H9 (cell line): ENCODE data around the gene OPTN. TPM values are rescaled to one million over a fixed set of nuclear protein-coding genes. Genes with fewer than 3 reads are reported as not detected.

Experiments used
- DNase-seq: peaks from one replicate; pipeline ENCODE4 v3.0.0-alpha.2; 2017
- H2AFZ ChIP-seq: one replicate; pipeline ENCODE4 v1.6.1; 2013; ENCODE audit warnings: mild to moderate bottlenecking, low read length, control low read depth, moderate library complexity
- H2AK5ac ChIP-seq: 2 replicates; pipeline ENCODE4 v1.6.1; 2013; ENCODE audit warnings: low read length, control low read depth, mixed read lengths; ENCODE audit not compliant: insufficient read length
- H2BK120ac ChIP-seq: one replicate; pipeline ENCODE4 v1.6.1; 2013; ENCODE audit warnings: low read depth, mild to moderate bottlenecking, low read length, control low read depth, inconsistent platforms; ENCODE audit not compliant: poor library complexity, severe bottlenecking
- H2BK12ac ChIP-seq: 2 replicates; pipeline ENCODE4 v1.6.1; 2013; ENCODE audit warnings: low read length, control low read depth, mixed read lengths, low read depth; ENCODE audit not compliant: insufficient read length
- H2BK15ac ChIP-seq: 2 replicates; pipeline ENCODE4 v1.6.1; 2013; ENCODE audit warnings: low read depth, low read length, control low read depth
- H2BK20ac ChIP-seq: one replicate; pipeline ENCODE4 v1.6.1; 2013; ENCODE audit warnings: low read depth, mild to moderate bottlenecking, low read length, control low read depth, inconsistent platforms; ENCODE audit not compliant: poor library complexity, severe bottlenecking
- H2BK5ac ChIP-seq: 2 replicates; pipeline ENCODE4 v1.6.1; 2013; ENCODE audit warnings: low read length, control low read depth, mixed read lengths; ENCODE audit not compliant: insufficient read length
- H3K14ac ChIP-seq: 2 replicates; pipeline ENCODE4 v1.6.1; 2013; ENCODE audit warnings: low read length, control low read depth; ENCODE audit not compliant: insufficient read depth
- H3K18ac ChIP-seq: 2 replicates; pipeline ENCODE4 v1.6.1; 2013; ENCODE audit warnings: low read depth, mild to moderate bottlenecking, mixed read lengths, low read length, control low read depth; ENCODE audit not compliant: insufficient read length
- H3K23ac ChIP-seq: 2 replicates; pipeline ENCODE4 v1.6.1; 2013; ENCODE audit warnings: low read length, control low read depth, mixed read lengths, low read depth; ENCODE audit not compliant: insufficient read length
- H3K23me2 ChIP-seq: 2 replicates; pipeline ENCODE4 v1.6.1; 2013; ENCODE audit warnings: low read depth, mild to moderate bottlenecking, mixed read lengths, low read length, control low read depth; ENCODE audit not compliant: insufficient read length, poor library complexity, severe bottlenecking
- H3K27ac ChIP-seq: 2 replicates; pipeline ENCODE4 v1.5.1; 2013; ENCODE audit warnings: low read length, control low read depth, mixed read lengths, low read depth; ENCODE audit not compliant: insufficient read length
- H3K27me3 ChIP-seq: 2 replicates; pipeline ENCODE4 v1.6.1; 2013; ENCODE audit warnings: low read length, control low read depth, inconsistent platforms; ENCODE audit not compliant: insufficient read depth
- H3K4ac ChIP-seq: 2 replicates; pipeline ENCODE4 v1.6.1; 2013; ENCODE audit warnings: low read depth, mild to moderate bottlenecking, control low read depth, inconsistent platforms, low read length, moderate library complexity
- H3K4me1 ChIP-seq: 2 replicates; pipeline ENCODE4 v1.6.1; 2013; ENCODE audit warnings: low read length, control low read depth, inconsistent platforms; ENCODE audit not compliant: insufficient read depth
- H3K4me2 ChIP-seq: 2 replicates; pipeline ENCODE4 v1.6.1; 2013; ENCODE audit warnings: low read length, control low read depth, mixed read lengths; ENCODE audit not compliant: insufficient read length, insufficient read depth
- H3K56ac ChIP-seq: 2 replicates; pipeline ENCODE4 v1.6.1; 2013; ENCODE audit warnings: low read depth, mild to moderate bottlenecking, mixed read lengths, low read length, control low read depth; ENCODE audit not compliant: insufficient read length
- H3K79me1 ChIP-seq: 2 replicates; pipeline ENCODE4 v1.6.1; 2013; ENCODE audit warnings: low read depth, mild to moderate bottlenecking, moderate library complexity, low read length, control low read depth, inconsistent platforms; ENCODE audit not compliant: insufficient read depth, poor library complexity, severe bottlenecking
- H3K79me2 ChIP-seq: 2 replicates; pipeline ENCODE4 v1.6.1; 2013; ENCODE audit warnings: low read length, control low read depth, inconsistent platforms; ENCODE audit not compliant: insufficient read depth
- H3K9ac ChIP-seq: 2 replicates; pipeline ENCODE4 v1.6.1; 2013; ENCODE audit warnings: low read length, control low read depth, mixed read lengths; ENCODE audit not compliant: insufficient read length; ENCODE audit errors: extremely low read depth
- H3K9me3 ChIP-seq: one replicate; pipeline ENCODE4 v1.6.1; 2013; ENCODE audit warnings: low read depth, low read length, inconsistent platforms; ENCODE audit not compliant: control insufficient read depth
- H3T11ph ChIP-seq: one replicate; pipeline ENCODE4 v1.6.1; 2013; ENCODE audit warnings: mild to moderate bottlenecking, low read length, control low read depth, inconsistent platforms
- H4K20me1 ChIP-seq: one replicate; pipeline ENCODE4 v1.6.1; 2013; ENCODE audit not compliant: control insufficient read depth, insufficient read length, insufficient read depth
- H4K5ac ChIP-seq: 2 replicates; pipeline ENCODE4 v1.6.1; 2013; ENCODE audit warnings: low read depth, mild to moderate bottlenecking, mixed read lengths, low read length, control low read depth; ENCODE audit not compliant: insufficient read length
- H4K8ac ChIP-seq: replicated peaks from 2 replicates; pipeline ENCODE4 v1.6.1; 2013; ENCODE audit warnings: low read length, control low read depth, mixed read lengths, low read depth; ENCODE audit not compliant: insufficient read length
- H4K91ac ChIP-seq: 2 replicates; pipeline ENCODE4 v1.6.1; 2013; ENCODE audit warnings: low read depth, mild to moderate bottlenecking, moderate library complexity, mixed read lengths, low read length, control low read depth; ENCODE audit not compliant: insufficient read length
- H3K27ac Mint-ChIP-seq, 3 experiments: 2 replicates in 2 of 3; 3 replicates in 1 of 3; pipeline ENCODE4 v1.8.0; 2020 to 2021; ENCODE audit warnings: mixed read lengths in 3 of 3, mild to moderate bottlenecking in 1 of 3, moderate library complexity in 1 of 3
- H3K27me3 Mint-ChIP-seq: 2 replicates; pipeline ENCODE4 v1.8.0; 2021; ENCODE audit warnings: low read depth, mild to moderate bottlenecking, moderate library complexity, mixed read lengths
- H3K36me3 Mint-ChIP-seq, 3 experiments: 2 replicates in 2 of 3; 3 replicates in 1 of 3; pipeline ENCODE4 v1.8.0; 2020 to 2021; ENCODE audit warnings: low read depth in 3 of 3, mixed read lengths in 3 of 3; ENCODE audit not compliant: insufficient read depth in 1 of 3
- H3K4me1 Mint-ChIP-seq, 2 experiments: 2 replicates each; pipeline ENCODE4 v1.8.0; 2020; ENCODE audit warnings: mixed read lengths in 2 of 2
- H3K4me3 Mint-ChIP-seq, 2 experiments: 2 replicates in 1 of 2; 3 replicates in 1 of 2; pipeline ENCODE4 v1.8.0; 2020 to 2021; ENCODE audit warnings: mild to moderate bottlenecking in 2 of 2, mixed read lengths in 2 of 2, moderate library complexity in 1 of 2
- H3K9me3 Mint-ChIP-seq, 2 experiments: 2 replicates in 1 of 2; 3 replicates in 1 of 2; pipeline ENCODE4 v1.8.0; 2020; ENCODE audit warnings: mild to moderate bottlenecking in 2 of 2, mixed read lengths in 2 of 2, moderate library complexity in 1 of 2
- CTCF ChIP-seq: fragments of 200-600 bp; sonication (generic); conservative IDR thresholded peaks from 3 replicates; pipeline ENCODE4 v1.8.0; 2021; ENCODE audit warnings: antibody characterized with exemption, mild to moderate bottlenecking
- WGBS: extraction: QIAGEN DNeasy Blood & Tissue Kit; methylation state at CpG from one replicate; pipeline ENCODE4 v1.1.7; 2013; ENCODE audit warnings: missing lambda C conversion rate, low lambda C conversion rate, mixed read lengths; ENCODE audit not compliant: insufficient read length; ENCODE audit errors: extremely low coverage; 5-methylcytosine and 5-hydroxymethylcytosine counted together
- total RNA-seq: library from RNA; stranded (reverse); gene quantifications from 2 replicates; pipeline ENCODE4 v1.2.1, GENCODE V29; 2021

The OPTN gene
- total RNA-seq, 1 experiment from 2014 or later, result 16.1 TPM

- no peak overlapping the region for H3K56ac ChIP-seq
- no peak for TF ChIP-seq CTCF
- H2BK15ac ChIP-seq, result no peak overlapping the region
- H3K36me3 Mint-ChIP-seq, result peaks cover 33 to 66% (median 50%) of the 10 kb centered on the region in 3 experiments; a peak in 6 of 7 replicates
- H3K4ac ChIP-seq, result no peak overlapping the region
- no peaks in the 10 kb centered on the region for H3K27me3 Mint-ChIP-seq
- no peak overlapping the region for H4K8ac ChIP-seq
- H2BK5ac ChIP-seq, result no peak overlapping the region
- H3K9ac ChIP-seq, result no peak overlapping the region
- no peak overlapping the region for H3K14ac ChIP-seq
- H3K18ac ChIP-seq, result no peak overlapping the region
- peaks cover 9% of the 10 kb centered on the region for H3K79me1 ChIP-seq
- H2AFZ ChIP-seq, result no peak overlapping the region
- H3K9me3 Mint-ChIP-seq, result no peaks in the 10 kb centered on the region
- no peak overlapping the region for H2AK5ac ChIP-seq
- peaks cover 16% of the 10 kb centered on the region; the same call in 1 of the 2 replicates for H3K79me2 ChIP-seq
- peaks cover 0 to under 1% of the 10 kb centered on the region in 2 experiments; a peak in 2 of 4 replicates for H3K4me1 Mint-ChIP-seq
- no peaks in the 10 kb centered on the region for H4K20me1 ChIP-seq
- no peak overlapping the region for H3K27ac ChIP-seq
- no peak overlapping the region for H3K4me3 Mint-ChIP-seq
- no peak overlapping the region for H2BK120ac ChIP-seq
- no peaks in the 10 kb centered on the region; the same call in 1 of the 2 replicates for H3K4me1 ChIP-seq
- no CpG with 5 or more reads among the region's 7 CpGs for WGBS
- H2BK20ac ChIP-seq, result no peak overlapping the region
- no peaks in the 10 kb centered on the region for H3K23me2 ChIP-seq
- no peak overlapping the region for H4K5ac ChIP-seq
- H3K27me3 ChIP-seq, result no peaks in the 10 kb centered on the region
- H3K23ac ChIP-seq, result no peak overlapping the region
- no peak overlapping the region for H4K91ac ChIP-seq
- peak overlapping the region; percentile 17 to 66 (median 56); a peak in 5 of 7 replicates for H3K27ac Mint-ChIP-seq
- DNase-seq, result no peak
- no peak overlapping the region for H3K4me2 ChIP-seq
- H3T11ph ChIP-seq, result no peak overlapping the region
- no peak overlapping the region for H2BK12ac ChIP-seq
- no peaks in the 10 kb centered on the region for H3K9me3 ChIP-seq
These were observed 67.6 kb downstream of the OPTN start for GRCh38 chr10:13167568-13167967.
